ENCODE measurements around the gene FOXA3. TPM values are rescaled to one million over a fixed set of nuclear protein-coding genes. Genes with fewer than 3 reads are reported as not detected.

The FOXA3 gene
- total and polyA plus RNA-seq, 2 donors (not counting 3 experiments of a cell fraction or from before 2014, with no cell fraction given) = 0.06 TPM; not detected in 1

GRCh38 chr19:45884682-45885555 is 20.8 kb downstream of the FOXA3 start:
- Histone ChIP-seq H3K4me2 (ENCODE audit: insufficient read depth, low read length) (peak overlapping the region; percentile 66), H3K4me1 (ENCODE audit: control insufficient read depth, extremely low read depth, insufficient read depth, low read length) (peaks cover 10% of the 10 kb centered on the region), H3K9me3 (replicated peaks; ENCODE audit: control insufficient read depth, insufficient read depth, low read length) (no peaks in the 10 kb centered on the region), H3K9ac (replicated peaks; ENCODE audit: extremely low read depth, insufficient read depth, low read length) (peak overlapping the region; percentile 81), H3K4me3 (replicated peaks in 1 of 3; ENCODE audit: insufficient read depth in 1 of 3, low read depth in 1 of 3, low read length in 3 of 3) (peak overlapping the region; percentile 32 to 94 (median 57)), H3K27ac (ENCODE audit: insufficient read depth, low read depth, low read length) (no peak overlapping the region), H3K9me1 (replicated peaks; ENCODE audit: control insufficient read depth, extremely low read depth, insufficient read depth, low read length) (no peaks in the 10 kb centered on the region), H3K27me3 (ENCODE audit: control insufficient read depth in 2 of 2, insufficient read depth in 2 of 2, low read length in 2 of 2) (no peaks in the 10 kb centered on the region), H4K20me1 (replicated peaks; ENCODE audit: control insufficient read depth, extremely low read depth, insufficient read depth, low read length) (no peaks in the 10 kb centered on the region), H3K79me2 (ENCODE audit: control insufficient read depth, insufficient read depth, low read length) (peaks cover 3% of the 10 kb centered on the region), H3K36me3 (ENCODE audit: control insufficient read depth in 2 of 2, extremely low read depth in 1 of 2, insufficient read depth in 2 of 2, low read length in 2 of 2) (no peaks in the 10 kb centered on the region), H2AFZ (ENCODE audit: low read depth, low read length) (no peak overlapping the region)
- TF ChIP-seq JUN (IDR thresholded peaks at IDR 0.05; ENCODE audit: borderline replicate concordance, insufficient read depth, insufficient read length, low read depth) = no peak
- no peak for TF ChIP-seq MYC (IDR thresholded peaks at IDR 0.05; ENCODE audit: low read depth, low read length)
- TF ChIP-seq, protein P1, sequence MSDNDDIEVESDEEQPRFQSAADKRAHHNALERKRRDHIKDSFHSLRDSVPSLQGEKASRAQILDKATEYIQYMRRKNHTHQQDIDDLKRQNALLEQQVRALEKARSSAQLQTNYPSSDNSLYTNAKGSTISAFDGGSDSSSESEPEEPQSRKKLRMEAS (IDR thresholded peaks at IDR 0.05; ENCODE audit: insufficient read depth, insufficient read length) = no peak
- no peak for TF ChIP-seq GATA2 (IDR thresholded peaks at IDR 0.05; ENCODE audit: insufficient read depth, insufficient read length, low read depth, low read length)
- TF ChIP-seq EZH2 (IDR thresholded peaks at IDR 0.05; ENCODE audit: borderline replicate concordance, low read depth, low read length, severe bottlenecking) = no peak
- TF ChIP-seq, protein P2, sequence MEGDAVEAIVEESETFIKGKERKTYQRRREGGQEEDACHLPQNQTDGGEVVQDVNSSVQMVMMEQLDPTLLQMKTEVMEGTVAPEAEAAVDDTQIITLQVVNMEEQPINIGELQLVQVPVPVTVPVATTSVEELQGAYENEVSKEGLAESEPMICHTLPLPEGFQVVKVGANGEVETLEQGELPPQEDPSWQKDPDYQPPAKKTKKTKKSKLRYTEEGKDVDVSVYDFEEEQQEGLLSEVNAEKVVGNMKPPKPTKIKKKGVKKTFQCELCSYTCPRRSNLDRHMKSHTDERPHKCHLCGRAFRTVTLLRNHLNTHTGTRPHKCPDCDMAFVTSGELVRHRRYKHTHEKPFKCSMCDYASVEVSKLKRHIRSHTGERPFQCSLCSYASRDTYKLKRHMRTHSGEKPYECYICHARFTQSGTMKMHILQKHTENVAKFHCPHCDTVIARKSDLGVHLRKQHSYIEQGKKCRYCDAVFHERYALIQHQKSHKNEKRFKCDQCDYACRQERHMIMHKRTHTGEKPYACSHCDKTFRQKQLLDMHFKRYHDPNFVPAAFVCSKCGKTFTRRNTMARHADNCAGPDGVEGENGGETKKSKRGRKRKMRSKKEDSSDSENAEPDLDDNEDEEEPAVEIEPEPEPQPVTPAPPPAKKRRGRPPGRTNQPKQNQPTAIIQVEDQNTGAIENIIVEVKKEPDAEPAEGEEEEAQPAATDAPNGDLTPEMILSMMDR (IDR thresholded peaks at IDR 0.05; ENCODE audit: extremely low read depth in 1 of 2, insufficient read depth in 1 of 2, low read depth in 1 of 2, low read length in 2 of 2) = no peak
- no peak for TF ChIP-seq POLR2AphosphoS5 (IDR thresholded peaks at IDR 0.05; ENCODE audit: insufficient read depth, low read depth, low read length)
- no peak for TF ChIP-seq FOS (IDR thresholded peaks at IDR 0.05; ENCODE audit: borderline replicate concordance, insufficient read depth, low read length)
- no peak for TF ChIP-seq POLR2A (IDR thresholded peaks at IDR 0.05; ENCODE audit: low read depth, low read length)
- POLR2A ChIA-PET = no interaction called here
- dilution Hi-C loops (cut with MboI; ENCODE audit: extremely low pct_ligation_motif_present, low sequenced_read_pairs) = no loop called here
- DNase-seq (ENCODE audit: low read depth, low spot score) (no peak), FAIRE-seq (no peak)
- CTCF ChIA-PET = interaction anchor here (1.1 to 3.3 kb wide), 4 partner anchors 21 to 131 kb away, joined by 3 to 21 read pairs (median 6); partner anchors contain the start of genes FOXA3 and SYMPK
- intact Hi-C loops (cut with micrococcal nuclease) = no loop called here
- no TSS peak for BruUV-seq (replicated peaks)
